ENCODE data around the gene DIAPH2.

DIAPH2 gene

GRCh38 chrX:97268182-97268680, 583.6 kb downstream of the DIAPH2 start:
- Histone ChIP-seq H3K27ac (no peak overlapping the region), H3K36me3 (no peaks in the 10 kb centered on the region), H3K27me3 (no peaks in the 10 kb centered on the region), H3K4me3 (ENCODE audit: low read depth in 1 of 2, low read length in 1 of 2) (no peak overlapping the region), H3K4me1 (ENCODE audit: control insufficient read depth in 1 of 2, insufficient read depth in 1 of 2, low read depth in 1 of 2, low read length in 1 of 2) (no peaks in the 10 kb centered on the region), H3K9me3 (no peaks in the 10 kb centered on the region)
- TF ChIP-seq CTCF (IDR thresholded peaks at IDR 0.05): no peak

GRCh38 chrX:97284531-97284930, 599.9 kb downstream of the DIAPH2 start:
- Histone ChIP-seq H3K27ac (no peak overlapping the region), H3K4me1 (ENCODE audit: control insufficient read depth in 1 of 2, insufficient read depth in 1 of 2, low read depth in 1 of 2, low read length in 1 of 2) (no peaks in the 10 kb centered on the region), H3K9me3 (no peaks in the 10 kb centered on the region), H3K4me3 (ENCODE audit: low read depth in 1 of 2, low read length in 1 of 2) (no peak overlapping the region), H3K27me3 (no peaks in the 10 kb centered on the region), H3K36me3 (no peaks in the 10 kb centered on the region)
- no peak for TF ChIP-seq CTCF (IDR thresholded peaks at IDR 0.05)

- Histone ChIP-seq H3K4me3 (ENCODE audit: low read depth in 1 of 2, low read length in 1 of 2) (no peak overlapping the region), H3K4me1 (ENCODE audit: control insufficient read depth in 1 of 2, insufficient read depth in 1 of 2, low read depth in 1 of 2, low read length in 1 of 2) (no peaks in the 10 kb centered on the region), H3K9me3 (no peaks in the 10 kb centered on the region), H3K27ac (no peak overlapping the region), H3K36me3 (no peaks in the 10 kb centered on the region), H3K27me3 (no peaks in the 10 kb centered on the region)
- no peak for TF ChIP-seq CTCF (IDR thresholded peaks at IDR 0.05)
Observed at GRCh38 chrX:97290199-97290598, 605.6 kb downstream of the DIAPH2 start.

GRCh38 chrX:97294041-97294440, 609.4 kb downstream of the DIAPH2 start:
- H3K9me3 ChIP-seq: no peaks in the 10 kb centered on the region
- H3K36me3 ChIP-seq: no peaks in the 10 kb centered on the region
- no peaks in the 10 kb centered on the region for H3K4me1 ChIP-seq (ENCODE audit: control insufficient read depth in 1 of 2, insufficient read depth in 1 of 2, low read depth in 1 of 2, low read length in 1 of 2)
- no peak overlapping the region for H3K27ac ChIP-seq
- H3K27me3 ChIP-seq: no peaks in the 10 kb centered on the region
- no peak for TF ChIP-seq CTCF (IDR thresholded peaks at IDR 0.05)
- no peak overlapping the region for H3K4me3 ChIP-seq (ENCODE audit: low read depth in 1 of 2, low read length in 1 of 2)

GRCh38 chrX:97295954-97296353, 611.3 kb downstream of the DIAPH2 start:
- TF ChIP-seq CTCF (IDR thresholded peaks at IDR 0.05): no peak

More at GRCh38 chrX:97295954-97296353, 611.3 kb downstream of the DIAPH2 start:
- no peaks in the 10 kb centered on the region for H3K4me1 ChIP-seq (ENCODE audit: control insufficient read depth in 1 of 2, insufficient read depth in 1 of 2, low read depth in 1 of 2, low read length in 1 of 2)
- no peaks in the 10 kb centered on the region for H3K27me3 ChIP-seq
- no peaks in the 10 kb centered on the region for H3K36me3 ChIP-seq
- no peaks in the 10 kb centered on the region for H3K9me3 ChIP-seq
- no peak overlapping the region for H3K27ac ChIP-seq
- no peak overlapping the region for H3K4me3 ChIP-seq (ENCODE audit: low read depth in 1 of 2, low read length in 1 of 2)

Measured in neutrophil (primary cell).